GM18526 (cell line): ENCODE data around the gene ZNF358.

Experiments used
- POLR2A ChIP-seq: IDR thresholded peaks from 3 replicates; pipeline ENCODE4 v1.6.1; 2011; ENCODE audit not compliant: insufficient read length; ENCODE audit errors: extremely low read depth

Gene ZNF358

GRCh38 chr19:7550987-7551761, 35.3 kb downstream of the ZNF358 start:
- no peak for TF ChIP-seq POLR2A

GRCh38 chr19:7552781-7553180, 36.9 kb downstream of the ZNF358 start:
- no peak for TF ChIP-seq POLR2A

GRCh38 chr19:7554565-7554964, 38.7 kb downstream of the ZNF358 start:
- no peak for TF ChIP-seq POLR2A

GRCh38 chr19:7554990-7555864, 39.3 kb downstream of the ZNF358 start:
- TF ChIP-seq POLR2A: no peak

GRCh38 chr19:7556696-7557315, 40.9 kb downstream of the ZNF358 start:
- no peak for TF ChIP-seq POLR2A

- no peak for TF ChIP-seq POLR2A
Observed at GRCh38 chr19:7558667-7559066, 42.8 kb downstream of the ZNF358 start.

- no peak for TF ChIP-seq POLR2A
Observed at GRCh38 chr19:7559102-7559501, 43.2 kb downstream of the ZNF358 start.

- TF ChIP-seq POLR2A: no peak
Observed at GRCh38 chr19:7560255-7560654, 44.4 kb downstream of the ZNF358 start.

GRCh38 chr19:7561325-7561724, 45.4 kb downstream of the ZNF358 start:
- no peak for TF ChIP-seq POLR2A

GRCh38 chr19:7562646-7563393, 46.9 kb downstream of the ZNF358 start:
- TF ChIP-seq POLR2A: no peak

- TF ChIP-seq POLR2A: no peak
Observed at GRCh38 chr19:7564866-7565265, 49.0 kb downstream of the ZNF358 start.

- TF ChIP-seq POLR2A: no peak
Observed at GRCh38 chr19:7565332-7565731, 49.4 kb downstream of the ZNF358 start.
